Glomerular visceral epithelial cell (primary cell): ENCODE data around the gene AMN.
"Not testable (repeated sequence)": the region's sequence is repeated elsewhere in the genome, so short reads cannot be mapped to it uniquely, and the experiment has no call there.

Source experiments
- DNase-seq: peaks from one replicate; pipeline ENCODE4 v3.0.0-alpha.2; 2016; ENCODE audit errors: extremely low spot score

AMN gene

DNA sequence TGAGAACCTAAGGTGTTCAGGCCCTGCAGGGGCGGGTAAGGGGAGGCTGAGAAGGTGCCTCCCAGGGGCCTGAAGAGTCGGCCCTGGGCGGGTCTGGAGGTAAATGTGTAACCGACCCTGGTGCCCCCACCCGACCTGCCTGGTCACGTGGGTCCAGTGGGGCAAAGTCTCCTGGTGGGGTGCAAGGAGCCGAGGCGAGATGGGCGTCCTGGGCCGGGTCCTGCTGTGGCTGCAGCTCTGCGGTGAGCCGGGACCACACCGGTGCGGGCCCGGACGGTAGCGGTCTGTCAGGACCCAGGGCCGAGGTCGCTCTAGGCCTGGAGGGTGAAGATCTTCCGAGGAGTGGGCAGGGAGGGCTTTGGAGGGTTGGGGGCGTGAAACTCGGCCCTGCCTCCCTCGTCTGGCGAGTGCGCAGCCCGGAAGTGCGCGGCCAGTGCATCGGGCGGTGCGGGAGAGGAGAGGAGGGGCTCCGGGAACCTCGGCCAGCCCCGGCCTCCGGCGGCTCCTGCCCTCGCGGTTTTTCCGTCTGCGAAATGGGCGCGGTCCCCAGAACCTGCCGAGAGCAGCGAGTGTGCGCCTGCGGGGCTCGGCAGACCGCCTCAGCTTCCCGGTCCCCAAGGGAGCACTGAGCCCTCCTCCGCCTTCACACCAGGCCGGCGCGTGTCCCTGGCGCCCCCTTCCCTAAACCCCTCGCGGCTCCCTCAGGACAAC lies at the start of gene AMN:
TSS of gene AMN (plus strand) at position 174 of the 711 bp plus-strand sequence. CDS start at position 200, 26 bp downstream.
- DNase-seq = no peak

- no peak for DNase-seq
Observed at GRCh38 chr14:102873131-102873530, 49.3 kb upstream of the AMN start.

DNA sequence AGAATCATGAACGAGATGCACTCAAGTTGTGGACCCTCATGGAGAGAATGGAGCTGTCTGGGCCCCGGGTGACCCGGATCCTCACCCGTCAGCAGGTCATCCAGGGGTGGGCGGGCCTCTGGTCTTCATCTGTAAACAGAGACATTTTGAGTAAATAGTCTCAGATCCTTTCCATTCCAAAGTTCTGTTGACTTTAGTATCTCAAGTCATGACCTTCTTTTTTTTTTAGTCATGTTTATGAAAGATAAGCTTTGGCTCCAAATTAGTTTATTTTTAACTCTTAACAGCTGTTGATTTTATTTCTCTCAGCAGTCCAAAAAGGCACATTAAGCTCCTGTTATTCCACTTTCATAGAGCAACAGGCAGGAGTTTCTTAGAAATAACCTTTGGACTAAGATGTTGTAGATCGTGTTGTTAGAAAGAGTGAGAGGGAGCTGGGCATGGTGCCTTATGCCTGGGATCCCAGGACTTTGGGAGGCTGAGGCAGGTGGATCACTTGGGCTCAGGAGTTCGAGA lies 48.9 kb upstream of the AMN start:
- DNase-seq = no peak

DNA sequence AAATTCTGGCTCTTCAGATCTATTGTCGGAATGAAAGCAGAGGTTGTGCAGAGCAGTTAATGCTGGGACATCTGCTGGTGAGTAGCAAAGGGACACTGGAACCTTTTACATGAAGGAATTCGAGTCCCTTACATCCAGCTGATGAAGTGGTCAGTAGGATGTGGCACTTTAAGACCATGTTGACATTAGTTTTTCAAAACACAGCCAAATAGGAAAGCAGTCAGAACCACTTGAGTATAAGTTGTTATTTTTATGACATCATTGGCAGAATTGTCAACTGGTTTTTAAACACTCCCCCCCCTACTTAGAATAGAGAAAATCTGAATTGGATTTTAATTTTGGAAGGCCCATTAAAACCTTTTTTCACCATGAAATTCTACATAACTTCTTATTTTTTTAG lies 46.8 kb upstream of the AMN start:
- DNase-seq = no peak

DNA sequence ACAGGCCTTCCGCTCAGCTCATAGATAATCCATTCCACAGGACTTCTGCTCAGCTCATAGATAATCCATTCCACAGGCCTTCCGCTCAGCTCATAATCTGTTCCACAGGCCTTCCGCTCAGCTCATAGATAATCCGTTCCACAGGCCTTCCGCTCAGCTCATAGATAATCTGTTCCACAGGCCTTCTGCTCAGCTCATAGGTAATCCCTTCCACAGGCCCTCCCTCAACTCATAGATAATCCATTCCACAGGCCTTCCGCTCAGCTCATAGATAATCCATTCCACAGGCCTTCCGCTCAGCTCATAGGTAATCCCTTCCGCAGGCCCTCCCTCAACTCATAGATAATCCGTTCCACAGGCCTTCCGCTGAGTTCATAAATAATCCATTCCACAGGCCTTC lies 45.0 kb upstream of the AMN start:
- DNase-seq = not testable (repeated sequence)

- no peak for DNase-seq
Observed at GRCh38 chr14:102878174-102878969, 44.1 kb upstream of the AMN start.

- DNase-seq = no peak
Observed at GRCh38 chr14:102878970-102879460, 43.4 kb upstream of the AMN start.

DNA sequence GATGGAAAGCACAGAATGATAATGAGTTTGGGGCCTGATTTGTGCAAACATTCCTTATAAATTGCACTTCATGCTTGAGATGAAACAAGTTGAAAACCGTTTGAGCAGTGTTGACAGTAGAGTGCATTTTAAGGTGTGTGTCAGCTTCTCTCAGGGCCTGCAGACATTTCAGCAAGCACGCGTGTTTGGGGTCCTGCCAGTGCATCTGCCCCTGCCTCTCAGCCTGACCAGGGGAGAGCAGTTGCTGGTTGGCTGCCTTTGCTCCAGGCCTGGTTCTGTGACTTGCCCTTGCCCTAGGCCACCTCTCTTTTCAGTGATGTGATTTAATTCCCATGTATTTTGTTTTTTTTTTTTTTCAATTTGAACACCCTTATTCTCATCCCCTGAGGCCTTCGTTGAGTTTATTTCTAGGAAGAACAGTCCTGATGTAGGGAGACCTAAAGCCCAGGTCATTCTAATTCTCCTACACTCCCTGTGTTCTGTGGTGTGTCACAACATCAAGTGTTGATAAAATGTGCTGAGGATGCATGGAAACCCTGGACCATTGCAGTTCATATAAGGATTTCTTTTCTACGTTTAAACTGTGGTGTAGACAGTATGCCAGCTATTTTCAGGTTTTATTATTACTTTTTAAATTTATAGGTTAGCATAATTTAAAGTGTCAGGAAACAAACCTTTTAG lies 40.1 kb upstream of the AMN start:
- DNase-seq = no peak

- no peak for DNase-seq
Observed at GRCh38 chr14:102883089-102883541, 39.3 kb upstream of the AMN start.

- DNase-seq = no peak
Observed at GRCh38 chr14:102883554-102883953, 38.9 kb upstream of the AMN start.

DNA sequence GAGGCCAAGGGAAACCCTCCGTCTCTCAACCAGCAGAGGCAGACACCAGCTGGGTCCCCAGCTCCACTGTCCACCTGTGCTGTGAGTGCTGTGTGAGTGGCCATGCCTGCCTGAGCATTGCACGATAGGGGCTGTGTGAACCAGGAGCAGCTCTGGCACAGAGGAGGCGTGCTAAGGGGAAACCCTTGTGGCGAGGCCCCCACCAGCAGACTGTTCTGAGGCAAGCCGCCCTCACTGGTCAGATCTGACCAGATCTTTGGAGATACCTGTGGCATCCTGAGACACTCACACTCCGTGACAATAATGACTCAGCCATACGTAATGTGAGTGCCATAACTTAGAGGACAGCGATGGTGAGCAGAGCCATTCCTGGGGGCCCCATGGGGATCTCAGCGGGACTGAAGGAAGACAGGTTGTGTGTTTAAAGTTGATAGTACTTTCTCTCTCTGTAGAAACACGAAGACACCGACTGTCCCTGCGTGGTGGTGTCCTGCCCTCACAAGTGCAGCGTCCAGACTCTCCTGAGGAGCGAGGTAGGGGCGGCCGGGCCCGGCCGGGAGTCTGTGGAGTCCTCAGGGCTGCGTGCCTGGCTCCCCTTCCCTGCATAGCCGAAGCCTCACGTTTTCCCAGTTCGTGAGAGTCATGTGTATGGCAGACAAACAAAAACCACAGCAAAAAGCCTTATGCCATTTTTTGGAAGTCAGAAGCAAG lies 36.6 kb upstream of the AMN start:
- DNase-seq = no peak

- no peak for DNase-seq
Observed at GRCh38 chr14:102888748-102889147, 33.7 kb upstream of the AMN start.

- no peak for DNase-seq
Observed at GRCh38 chr14:102889615-102890014, 32.8 kb upstream of the AMN start.

DNA sequence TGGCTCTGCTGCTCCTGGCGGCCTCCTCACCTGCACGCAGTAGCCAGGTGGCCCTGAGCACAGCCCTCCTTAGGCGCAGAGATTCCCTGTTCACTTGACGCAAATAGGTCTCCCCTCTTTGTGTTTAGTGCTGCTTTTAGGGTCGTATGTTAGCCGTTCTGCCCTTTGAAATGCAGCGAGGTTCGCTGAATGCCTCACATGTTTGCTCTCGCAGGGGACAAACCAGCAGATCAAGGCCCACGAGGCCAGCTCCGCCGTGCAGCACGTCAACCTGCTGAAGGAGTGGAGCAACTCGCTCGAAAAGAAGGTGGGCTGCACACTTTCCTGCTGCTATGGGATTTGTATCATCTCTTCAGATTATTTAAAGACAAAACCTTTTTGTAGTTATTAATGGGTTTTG lies 31.4 kb upstream of the AMN start:
- no peak for DNase-seq

- no peak for DNase-seq
Observed at GRCh38 chr14:102891556-102891955, 30.9 kb upstream of the AMN start.

GRCh38 chr14:102892651-102893050 lies 29.8 kb upstream of the AMN start:
- DNase-seq = no peak

DNA sequence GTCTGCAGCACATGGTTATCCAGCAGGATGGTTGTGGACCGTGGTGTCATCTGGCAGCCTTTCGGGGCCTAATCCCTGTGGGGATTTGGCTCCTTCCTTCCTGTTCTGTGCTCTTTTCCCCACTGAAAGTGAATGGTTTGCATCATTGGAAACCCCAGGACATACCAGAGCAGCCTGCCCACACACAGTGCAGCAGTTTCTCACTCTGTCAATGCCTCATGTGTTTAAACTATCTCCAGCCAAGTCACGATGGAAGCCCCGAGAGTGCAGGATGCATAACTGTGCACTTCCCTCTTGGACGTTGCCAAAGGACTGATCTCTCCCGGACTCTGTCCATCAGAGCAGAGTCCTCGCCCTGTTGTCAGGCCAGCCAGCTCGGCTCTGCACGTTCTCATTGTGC lies 29.0 kb upstream of the AMN start:
- no peak for DNase-seq

- not testable (repeated sequence) for DNase-seq
Observed at GRCh38 chr14:102896735-102897134, 25.7 kb upstream of the AMN start.

GRCh38 chr14:102897299-102898027 lies 25.0 kb upstream of the AMN start:
- DNase-seq = no peak

DNA sequence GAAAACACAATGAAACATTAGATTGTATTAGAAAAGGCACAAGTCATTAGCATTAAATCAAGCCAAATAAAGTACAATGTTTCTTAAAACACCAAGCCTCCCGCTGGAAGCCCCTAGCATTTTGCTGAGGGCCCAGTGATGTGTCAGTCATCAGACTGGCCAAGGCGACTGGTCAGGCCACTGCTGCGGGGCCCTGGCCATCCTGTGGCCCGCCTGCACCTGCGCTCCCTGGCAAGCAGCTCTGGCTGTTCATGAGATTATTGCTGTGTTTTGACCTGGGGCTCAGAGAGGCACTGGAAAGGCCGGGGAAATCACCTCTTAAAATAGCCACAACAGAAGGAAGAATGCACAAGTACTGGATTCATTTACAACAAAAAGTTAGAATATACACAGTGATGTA lies 24.2 kb upstream of the AMN start:
- no peak for DNase-seq
